ENCODE data around the gene SLC1A1. TPM values are rescaled to one million over a fixed set of nuclear protein-coding genes. Genes with fewer than 3 reads are reported as not detected.

The SLC1A1 gene
- total RNA-seq, 4 donors from 2014 or later, result 1.8 to 12.3 (median 5.6) TPM

GRCh38 chr9:4614627-4615026 lies 124.4 kb downstream of the SLC1A1 start:
- no peak for ATAC-seq (ENCODE audit: low FRiP score)
- TF ChIP-seq CTCF (IDR thresholded peaks at IDR 0.05), result no peak
- no peak for DNase-seq (ENCODE audit: low spot score)

GRCh38 chr9:4615251-4615650 lies 125.0 kb downstream of the SLC1A1 start:
- no peak for TF ChIP-seq CTCF (IDR thresholded peaks at IDR 0.05)

GRCh38 chr9:4615778-4616177 lies 125.5 kb downstream of the SLC1A1 start:
- TF ChIP-seq CTCF (IDR thresholded peaks at IDR 0.05), result no peak
- no peak for DNase-seq (ENCODE audit: low spot score)
- ATAC-seq (ENCODE audit: low FRiP score), result no peak

More at GRCh38 chr9:4615251-4615650, 125.0 kb downstream of the SLC1A1 start:
- no peak for ATAC-seq (ENCODE audit: low FRiP score)
- DNase-seq (ENCODE audit: low spot score), result no peak

GRCh38 chr9:4617752-4618151 lies 127.5 kb downstream of the SLC1A1 start:
- ATAC-seq (ENCODE audit: low FRiP score) (no peak), DNase-seq (ENCODE audit: low spot score) (no peak)
- TF ChIP-seq CTCF (IDR thresholded peaks at IDR 0.05), result no peak

GRCh38 chr9:4618700-4619099 lies 128.4 kb downstream of the SLC1A1 start:
- no peak for DNase-seq (ENCODE audit: low spot score)
- ATAC-seq (ENCODE audit: low FRiP score), result no peak
- no peak for TF ChIP-seq CTCF (IDR thresholded peaks at IDR 0.05)

- DNase-seq (ENCODE audit: low spot score), result no peak
- ATAC-seq (ENCODE audit: low FRiP score), result no peak
- no peak for TF ChIP-seq CTCF (IDR thresholded peaks at IDR 0.05)
Observed at GRCh38 chr9:4620057-4620765, 129.9 kb downstream of the SLC1A1 start.

GRCh38 chr9:4620881-4621555 lies 130.8 kb downstream of the SLC1A1 start:
- DNase-seq (ENCODE audit: low spot score) (no peak), ATAC-seq (ENCODE audit: low FRiP score) (no peak)
- TF ChIP-seq CTCF (IDR thresholded peaks at IDR 0.05), result no peak

Measured in omental fat pad (tissue), 4 donors.